HG02759 (cell line): ENCODE data around the gene FOXO3.

ENCODE experiments used
- ATAC-seq: cut with Tn5 transposase; IDR thresholded peaks from one replicate; pipeline ENCODE4 v1.9.1; 2021; ENCODE audit warnings: mild to moderate bottlenecking, moderate library complexity; ENCODE audit not compliant: unreplicated experiment

The FOXO3 gene

GRCh38 chr6:108594151-108594550 is 33.4 kb downstream of the FOXO3 start:
- ATAC-seq = no peak

DNA sequence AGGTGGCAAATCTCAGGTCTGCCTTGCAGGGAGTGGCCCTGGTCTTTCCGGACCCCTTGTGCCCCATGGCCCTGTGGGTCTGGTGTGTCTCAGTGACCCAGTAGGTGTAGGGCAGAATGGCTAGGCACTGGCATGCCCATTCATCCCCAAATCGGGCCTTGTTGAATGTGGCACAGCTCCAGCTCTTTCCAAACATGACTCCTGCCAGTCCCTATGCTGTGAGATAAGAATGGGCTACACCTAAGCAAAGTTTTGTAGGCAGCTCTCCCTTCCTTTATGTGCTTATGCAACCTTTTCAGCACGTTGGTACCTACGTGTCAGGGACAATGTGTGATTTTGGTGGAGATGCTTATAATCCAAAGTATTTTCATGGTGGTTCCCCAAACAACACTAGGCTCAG is 33.9 kb downstream of the FOXO3 start:
- ATAC-seq = no peak

DNA sequence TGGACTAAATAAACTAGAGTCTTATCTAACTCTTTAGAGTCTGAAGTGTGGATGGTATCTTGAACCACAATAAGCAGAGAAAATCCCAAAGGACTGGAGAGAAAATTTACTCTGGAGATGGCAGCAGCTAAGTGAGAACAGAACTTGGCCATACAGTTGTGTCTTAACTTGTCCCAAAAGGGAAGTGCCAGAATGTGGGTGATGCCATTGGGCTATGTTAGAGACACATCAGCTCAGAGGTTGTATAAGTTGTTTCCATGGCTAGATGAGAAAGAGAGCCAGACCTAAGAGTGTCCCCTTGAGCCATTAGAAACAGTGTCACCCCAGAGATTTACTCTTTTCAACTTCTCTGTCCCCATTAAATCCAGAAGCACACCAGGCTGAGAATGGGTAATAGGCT is 36.2 kb downstream of the FOXO3 start:
- no peak for ATAC-seq

DNA sequence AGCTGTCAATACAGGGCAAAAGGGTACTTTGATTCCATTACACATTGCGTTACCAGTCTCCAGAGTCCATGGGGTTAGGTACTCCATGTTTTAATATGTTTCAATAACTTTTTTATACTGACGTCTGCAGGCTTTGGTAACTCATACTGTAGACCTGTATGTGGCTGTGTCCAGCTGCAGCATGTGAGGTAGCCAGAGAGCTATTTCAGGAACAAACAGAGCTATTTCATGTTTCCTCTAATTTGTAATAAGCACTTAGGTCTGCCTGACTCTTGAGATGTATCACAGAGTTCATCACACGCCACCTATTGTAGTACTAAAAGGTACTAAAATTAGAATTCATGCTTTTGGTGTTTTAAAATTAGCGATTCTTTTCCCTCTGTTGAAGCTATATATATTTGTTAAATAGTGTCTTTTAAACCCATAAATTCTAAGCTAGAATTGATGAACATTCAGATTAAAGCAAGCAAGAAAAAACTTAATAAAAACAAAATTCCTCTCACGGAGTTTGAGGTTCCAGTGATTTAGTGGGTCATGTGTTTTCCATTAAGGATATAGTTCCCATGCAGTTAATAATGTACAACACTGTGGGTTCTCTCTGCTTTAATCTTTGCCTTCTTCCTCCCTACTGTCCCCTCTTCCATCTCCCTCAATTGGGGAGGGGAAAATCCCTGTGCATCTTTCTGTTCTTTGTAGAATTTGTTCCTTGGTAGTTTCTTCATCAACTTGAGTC is 37.0 kb downstream of the FOXO3 start:
- peak; percentile 41 for ATAC-seq

DNA sequence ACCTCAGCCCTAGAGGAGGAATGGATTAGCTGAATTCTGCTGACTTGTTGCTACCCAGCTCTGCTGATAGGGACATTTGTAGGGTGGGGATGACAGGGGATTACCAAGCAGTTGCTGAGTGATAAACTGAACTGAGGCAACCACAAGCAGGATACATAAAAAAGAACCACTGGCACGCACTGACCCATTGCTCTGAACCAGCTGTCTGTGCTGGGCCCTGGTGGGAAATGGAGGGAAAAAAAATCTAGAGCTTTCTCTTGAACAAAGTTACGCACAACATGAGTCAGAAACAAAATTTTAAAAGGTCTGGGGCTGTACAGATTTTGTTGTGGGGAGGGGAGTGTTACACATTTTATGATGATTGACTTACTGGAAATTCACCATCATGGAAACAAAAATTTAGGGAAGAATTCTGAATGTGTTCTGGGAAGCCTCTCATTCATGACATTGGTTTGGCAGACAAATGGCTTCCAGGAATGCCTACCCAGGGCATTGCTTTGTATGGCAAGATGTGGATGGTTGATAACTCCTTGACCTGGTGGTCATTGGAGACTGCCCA is 37.7 kb downstream of the FOXO3 start:
- ATAC-seq = peak; percentile 94

DNA sequence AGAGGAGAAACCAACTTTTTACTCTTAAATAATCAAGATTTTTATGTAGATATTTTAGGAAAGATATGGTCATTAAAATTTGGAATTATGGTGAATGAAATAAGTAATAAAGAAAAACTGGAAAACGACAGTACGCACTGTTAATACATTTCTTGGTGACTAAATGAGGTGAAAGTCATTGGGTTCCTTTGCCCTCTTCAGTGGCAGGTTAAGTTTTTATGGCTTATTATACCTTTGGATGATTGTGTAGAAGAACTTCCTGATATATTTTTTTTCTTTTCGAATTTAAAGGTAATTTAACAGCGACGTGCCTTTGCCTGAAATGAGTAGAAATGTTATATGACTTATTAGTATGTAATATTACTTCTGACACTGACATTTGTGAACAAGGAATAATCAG is 43.4 kb downstream of the FOXO3 start:
- ATAC-seq = no peak

GRCh38 chr6:108606250-108606690 is 45.6 kb downstream of the FOXO3 start:
- ATAC-seq = no peak

- no peak for ATAC-seq
Observed at GRCh38 chr6:108608453-108609275, 47.9 kb downstream of the FOXO3 start.

DNA sequence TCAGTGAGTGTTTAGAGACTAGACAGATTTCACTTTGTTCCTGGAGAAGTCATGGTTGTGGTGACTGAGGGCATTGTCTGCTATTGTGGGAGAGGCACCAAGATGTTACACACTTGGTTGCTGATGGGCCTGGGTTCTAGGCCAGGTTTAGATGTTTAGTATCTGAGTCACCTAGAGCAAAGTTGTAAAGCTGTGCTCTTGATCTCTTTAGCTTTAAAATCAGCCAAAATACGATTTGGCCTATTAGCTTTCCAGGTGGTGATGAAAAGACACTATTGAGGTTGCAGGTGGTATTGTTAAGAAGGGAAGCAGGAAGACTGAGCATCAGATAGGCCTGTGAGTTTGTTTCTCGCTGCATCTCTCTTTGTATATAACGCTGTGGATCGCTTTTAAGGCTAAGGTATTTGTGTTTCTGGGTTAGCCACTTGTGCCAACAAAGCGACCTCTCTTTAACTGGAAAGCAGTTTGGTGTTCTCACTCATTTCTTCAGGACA is 48.6 kb downstream of the FOXO3 start:
- ATAC-seq = no peak

DNA sequence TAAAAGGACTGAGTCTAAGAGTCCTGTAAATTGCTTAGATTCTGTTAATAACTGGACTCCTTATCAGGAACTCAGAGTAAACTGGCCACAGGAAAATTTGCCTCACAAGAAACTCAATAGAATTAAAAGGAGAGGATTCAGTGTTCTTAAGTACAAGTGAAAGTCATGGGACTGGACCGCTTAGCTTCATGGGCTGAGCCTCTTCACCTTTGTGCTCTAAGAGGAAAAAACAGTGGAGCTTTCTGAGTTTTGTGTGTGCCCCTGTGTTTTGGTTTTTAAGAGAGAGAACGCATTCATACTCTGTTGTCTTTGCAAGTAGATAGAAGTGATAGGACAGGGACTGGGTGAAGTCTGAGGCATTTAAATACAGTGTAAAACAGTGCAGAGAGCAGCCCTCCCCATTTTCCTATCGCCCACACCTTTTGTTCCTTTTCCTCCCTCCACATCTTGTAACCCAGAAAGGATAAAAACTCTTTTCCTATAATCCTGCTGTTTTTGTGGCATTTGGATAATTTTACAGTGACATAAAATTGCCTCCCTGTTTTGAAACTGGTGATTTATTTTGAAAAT is 49.6 kb downstream of the FOXO3 start:
- ATAC-seq = no peak

GRCh38 chr6:108610957-108611586 is 50.4 kb downstream of the FOXO3 start:
- ATAC-seq = no peak

GRCh38 chr6:108612852-108613251 is 52.1 kb downstream of the FOXO3 start:
- no peak for ATAC-seq

- no peak for ATAC-seq
Observed at GRCh38 chr6:108616544-108616943, 55.8 kb downstream of the FOXO3 start.

DNA sequence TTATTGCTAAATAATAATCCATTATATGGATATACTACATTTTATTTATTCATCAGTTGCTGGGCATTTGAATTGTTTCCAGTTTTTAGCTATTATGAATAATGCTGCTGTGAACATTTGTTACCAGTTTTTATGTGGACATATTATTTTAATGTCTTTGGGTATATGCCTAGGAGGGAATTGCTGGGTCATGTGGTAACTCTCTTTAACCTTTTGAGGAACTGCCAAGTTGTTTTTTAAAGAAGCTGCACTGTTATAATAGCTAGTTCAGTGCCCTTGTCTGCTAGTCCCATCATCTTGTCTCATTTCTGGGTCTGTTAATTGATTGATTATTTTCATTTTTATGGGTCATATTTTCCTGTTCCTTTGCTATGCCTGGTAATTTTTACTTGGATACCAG is 56.3 kb downstream of the FOXO3 start:
- no peak for ATAC-seq

DNA sequence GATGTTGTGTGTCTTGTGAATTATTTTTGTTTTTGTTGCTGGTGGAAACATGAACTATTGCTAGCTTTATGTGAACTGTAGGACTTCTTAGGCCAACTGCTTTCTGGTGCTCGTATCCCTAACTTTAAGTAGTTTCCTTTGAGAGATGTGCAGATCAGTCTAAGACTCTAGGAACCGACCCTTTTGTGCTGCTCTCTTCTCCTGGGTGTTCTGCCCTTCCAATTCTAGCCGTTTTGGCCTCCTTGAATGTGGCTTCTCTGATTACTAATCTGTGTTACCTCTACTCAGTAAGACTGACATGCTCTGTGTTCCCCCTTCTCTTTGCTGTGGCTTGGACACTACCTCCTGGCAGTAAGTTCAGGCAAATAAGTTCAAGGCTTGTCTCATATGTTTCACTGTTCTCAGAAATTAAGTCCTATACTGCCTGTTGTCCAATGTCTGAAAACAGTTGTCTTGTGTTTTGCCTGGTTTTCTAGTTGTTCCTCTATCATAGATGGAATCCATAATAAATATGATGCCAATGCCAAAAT is 58.0 kb downstream of the FOXO3 start:
- ATAC-seq = no peak

GRCh38 chr6:108619431-108620197 is 58.9 kb downstream of the FOXO3 start:
- no peak for ATAC-seq

DNA sequence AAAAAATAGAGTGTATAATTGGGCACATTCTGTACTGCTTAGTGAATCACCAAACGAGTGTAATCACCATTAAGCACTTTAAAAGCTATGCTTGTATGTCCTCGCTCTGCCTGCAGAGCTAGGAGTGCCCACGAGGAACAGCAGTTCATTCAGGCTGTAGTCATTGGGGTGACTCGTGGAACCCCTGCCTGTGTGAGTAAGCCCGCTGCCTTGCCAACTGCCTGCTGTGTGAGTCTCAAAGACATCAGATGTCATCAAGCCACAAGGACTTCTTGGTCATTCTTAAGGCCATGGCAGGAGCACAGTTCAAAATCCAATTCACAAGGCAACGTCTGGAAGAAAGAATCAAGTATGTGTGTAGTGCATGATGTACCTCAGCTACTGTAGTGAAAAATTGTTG is 60.4 kb downstream of the FOXO3 start:
- ATAC-seq = no peak

DNA sequence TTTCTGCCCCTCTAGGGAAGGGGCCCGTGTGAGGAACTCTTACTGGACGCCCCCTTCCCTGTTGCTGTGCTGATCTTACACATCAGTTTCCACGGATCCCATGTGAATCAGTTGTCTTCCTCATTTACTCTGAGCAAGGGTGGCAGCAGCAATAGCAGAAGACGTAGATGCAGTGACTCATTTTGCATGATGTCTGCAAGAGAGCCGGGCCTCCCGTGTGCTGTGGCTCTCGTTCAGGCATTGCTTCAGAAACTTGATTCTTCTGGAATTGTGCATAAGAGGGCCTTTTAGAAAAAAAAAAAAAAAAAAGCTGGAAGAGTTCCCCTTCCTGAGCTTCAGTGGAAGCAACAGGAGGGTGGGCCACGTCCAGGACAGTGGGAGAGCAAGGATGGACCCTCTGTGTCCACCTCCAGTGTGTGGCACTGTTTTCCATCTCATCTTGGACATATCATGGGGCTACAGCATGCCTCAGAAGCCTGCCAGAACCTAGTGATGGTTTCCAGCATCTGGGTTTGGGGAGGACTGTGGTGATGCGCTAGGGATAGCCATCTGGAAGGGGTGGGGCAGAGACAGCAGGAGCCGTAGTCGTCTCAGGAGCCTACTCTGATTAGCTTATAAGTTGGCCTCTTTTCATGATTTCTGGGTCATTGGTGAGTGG is 62.1 kb downstream of the FOXO3 start:
- ATAC-seq = no peak

GRCh38 chr6:108623995-108624394 is 63.3 kb downstream of the FOXO3 start:
- no peak for ATAC-seq
